Rectal smooth muscle tissue (tissue), 1 donor: Measurements from ENCODE around the gene DDTL.
"Not testable (repeated sequence)": the region's sequence is repeated elsewhere in the genome, so short reads cannot be mapped to it uniquely, and the experiment has no call there.

Source experiments
- H3K27ac ChIP-seq: one replicate; pipeline ENCODE4 v1.7.0; 2013; ENCODE audit warnings: low read depth, low read length, inconsistent platforms
- H3K27me3 ChIP-seq: one replicate; pipeline ENCODE4 v1.7.0; 2013; ENCODE audit warnings: low read length; ENCODE audit not compliant: control insufficient read depth, insufficient read depth
- H3K36me3 ChIP-seq: one replicate; pipeline ENCODE4 v1.7.0; 2013; ENCODE audit warnings: low read length; ENCODE audit not compliant: control insufficient read depth, insufficient read depth
- H3K4me1 ChIP-seq: one replicate; pipeline ENCODE4 v1.7.0; 2013; ENCODE audit warnings: low read length; ENCODE audit not compliant: control insufficient read depth, insufficient read depth
- H3K4me3 ChIP-seq: one replicate; pipeline ENCODE4 v1.7.0; 2013; ENCODE audit warnings: low read length
- H3K9ac ChIP-seq: one replicate; pipeline ENCODE4 v1.7.0; 2013; ENCODE audit warnings: low read length

DDTL gene

DNA sequence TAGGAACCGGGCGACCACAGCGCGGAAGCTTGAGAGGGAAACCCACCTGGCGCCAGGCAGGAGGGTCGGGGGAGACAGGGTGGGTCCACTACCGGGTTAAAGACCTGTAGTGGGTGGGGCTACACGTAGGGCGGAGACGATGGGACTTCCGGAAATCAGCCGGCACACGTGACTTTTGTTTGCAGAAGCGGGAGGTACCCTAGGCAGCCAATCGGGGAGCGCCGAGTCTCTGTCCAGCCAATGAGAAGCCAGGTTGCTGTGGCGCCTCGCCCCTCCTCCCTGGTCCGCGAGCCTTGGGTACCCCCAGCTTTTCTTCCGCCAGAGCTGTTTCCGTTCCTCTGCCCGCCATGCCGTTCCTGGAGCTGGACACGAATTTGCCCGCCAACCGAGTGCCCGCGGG lies at the start of gene DDTL:
Gene DDTL (plus strand): TSS at position 321 of the 400 bp plus-strand sequence. CDS start 27 bp downstream, at position 348.
- not testable (repeated sequence) for H3K4me3 ChIP-seq, H3K4me1 ChIP-seq, H3K27me3 ChIP-seq, H3K9ac ChIP-seq, H3K27ac ChIP-seq
- peaks cover 10% of the 10 kb centered on the region for H3K36me3 ChIP-seq

DNA sequence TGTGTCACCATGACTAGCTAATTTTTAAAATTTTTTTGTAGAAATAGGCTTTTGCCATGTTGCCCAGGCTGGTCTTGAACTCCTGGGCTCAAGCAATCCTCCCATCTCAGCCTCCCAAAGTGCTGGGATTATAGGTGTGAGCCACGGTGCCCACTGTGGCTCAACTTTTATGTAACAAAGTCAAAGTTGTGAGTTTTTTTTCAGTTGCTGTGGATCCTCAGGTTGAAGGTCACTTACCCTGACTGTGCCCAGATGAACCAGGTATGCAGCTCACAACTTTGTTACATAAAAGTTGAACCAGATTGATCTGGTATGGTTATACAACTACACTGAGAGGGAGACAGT lies 46.4 kb upstream of the DDTL start:
- Histone ChIP-seq H3K27ac (peak overlapping the region; percentile 61), H3K36me3 (peaks cover 11% of the 10 kb centered on the region)
- H3K9ac ChIP-seq, H3K4me3 ChIP-seq, H3K27me3 ChIP-seq, H3K4me1 ChIP-seq: not testable (repeated sequence)

GRCh38 chr22:23921586-23922201 lies 45.0 kb upstream of the DDTL start:
- H3K4me1 ChIP-seq, H3K4me3 ChIP-seq, H3K27me3 ChIP-seq, H3K27ac ChIP-seq, H3K9ac ChIP-seq: not testable (repeated sequence)
- peaks cover 19% of the 10 kb centered on the region for H3K36me3 ChIP-seq

GRCh38 chr22:23922921-23923320 lies 43.8 kb upstream of the DDTL start:
- no peak overlapping the region for H3K9ac ChIP-seq
- H3K4me1 ChIP-seq, result no peaks in the 10 kb centered on the region
- H3K4me3 ChIP-seq, result no peak overlapping the region
- H3K27ac ChIP-seq, result no peak overlapping the region
- H3K27me3 ChIP-seq, result no peaks in the 10 kb centered on the region
- peaks cover 19% of the 10 kb centered on the region for H3K36me3 ChIP-seq

GRCh38 chr22:23925020-23925606 lies 41.6 kb upstream of the DDTL start:
- Histone ChIP-seq H3K27ac (no peak overlapping the region), H3K4me1 (no peaks in the 10 kb centered on the region), H3K36me3 (peaks cover 23% of the 10 kb centered on the region), H3K4me3 (no peak overlapping the region), H3K9ac (no peak overlapping the region), H3K27me3 (no peaks in the 10 kb centered on the region)

- H3K27ac ChIP-seq, result no peak overlapping the region
- no peak overlapping the region for H3K4me3 ChIP-seq
- H3K9ac ChIP-seq, result no peak overlapping the region
- no peaks in the 10 kb centered on the region for H3K4me1 ChIP-seq
- no peaks in the 10 kb centered on the region for H3K27me3 ChIP-seq
- peaks cover 25% of the 10 kb centered on the region for H3K36me3 ChIP-seq
These were observed 40.1 kb upstream of the DDTL start for GRCh38 chr22:23926561-23926960.

DNA sequence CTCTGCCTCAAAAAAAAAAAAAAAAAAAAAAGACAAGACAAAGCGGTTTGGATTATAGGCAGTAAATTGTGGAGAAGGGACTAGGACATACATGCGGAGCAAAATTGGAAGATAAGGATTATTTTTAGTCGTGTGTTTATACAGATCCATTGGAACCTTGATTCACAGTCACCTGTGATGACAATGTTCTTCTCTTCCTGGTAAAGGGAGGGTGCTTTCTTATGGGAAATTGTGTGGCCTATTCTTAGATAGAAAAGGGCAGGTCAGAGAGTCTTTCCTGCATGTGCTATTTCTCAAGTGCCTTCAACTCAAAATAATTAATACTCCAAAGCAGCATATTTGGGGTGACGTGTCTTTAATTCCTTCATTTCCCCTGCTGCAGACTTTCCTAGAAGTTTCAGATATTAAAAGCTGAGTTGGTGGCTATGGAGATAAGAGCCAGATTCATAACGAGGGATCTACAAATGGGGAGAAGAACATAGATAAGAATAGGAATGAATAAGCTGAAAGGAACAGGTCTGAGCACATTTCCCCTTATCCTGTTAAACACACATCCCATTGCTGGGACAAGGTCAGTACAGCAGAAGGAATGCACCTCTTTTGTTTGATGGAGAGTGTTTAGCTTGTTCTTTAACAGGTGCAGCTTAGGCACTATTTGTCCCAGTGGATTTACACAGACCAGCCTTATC lies 28.2 kb upstream of the DDTL start:
- H3K9ac ChIP-seq, result no peak overlapping the region
- H3K27ac ChIP-seq, result no peak overlapping the region
- H3K27me3 ChIP-seq, result no peaks in the 10 kb centered on the region
- no peaks in the 10 kb centered on the region for H3K36me3 ChIP-seq
- H3K4me1 ChIP-seq, result no peaks in the 10 kb centered on the region
- no peak overlapping the region for H3K4me3 ChIP-seq

GRCh38 chr22:23939017-23939357 lies 27.7 kb upstream of the DDTL start:
- Histone ChIP-seq H3K4me1 (no peaks in the 10 kb centered on the region), H3K27ac (no peak overlapping the region), H3K36me3 (no peaks in the 10 kb centered on the region), H3K9ac (no peak overlapping the region), H3K4me3 (no peak overlapping the region), H3K27me3 (no peaks in the 10 kb centered on the region)

DNA sequence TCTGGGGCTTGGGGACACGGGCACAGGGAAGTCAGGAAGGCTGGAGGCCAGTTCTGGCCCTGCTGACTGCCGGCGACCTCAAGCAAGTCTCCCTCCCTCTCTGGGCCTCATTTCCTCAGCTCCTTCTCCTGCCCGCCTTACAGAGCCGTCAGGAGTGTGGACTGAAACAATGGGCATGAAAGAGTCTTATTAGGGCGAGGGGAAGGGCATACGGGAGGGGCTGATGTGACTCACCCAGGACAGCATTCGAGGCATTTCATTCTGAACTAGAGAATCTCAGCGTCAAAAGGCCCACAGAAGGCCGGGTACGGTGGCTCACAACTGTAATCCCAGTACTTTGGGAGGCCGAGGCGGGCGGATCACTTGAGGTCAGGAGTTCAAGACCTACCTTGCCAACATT lies 26.5 kb upstream of the DDTL start:
- H3K4me1 ChIP-seq, H3K36me3 ChIP-seq, H3K4me3 ChIP-seq, H3K27ac ChIP-seq, H3K27me3 ChIP-seq, H3K9ac ChIP-seq: not testable (repeated sequence)

- H3K36me3 ChIP-seq, H3K4me3 ChIP-seq, H3K27ac ChIP-seq, H3K9ac ChIP-seq, H3K4me1 ChIP-seq, H3K27me3 ChIP-seq: not testable (repeated sequence)
These were observed 19.3 kb upstream of the DDTL start for GRCh38 chr22:23947391-23947790.

DNA sequence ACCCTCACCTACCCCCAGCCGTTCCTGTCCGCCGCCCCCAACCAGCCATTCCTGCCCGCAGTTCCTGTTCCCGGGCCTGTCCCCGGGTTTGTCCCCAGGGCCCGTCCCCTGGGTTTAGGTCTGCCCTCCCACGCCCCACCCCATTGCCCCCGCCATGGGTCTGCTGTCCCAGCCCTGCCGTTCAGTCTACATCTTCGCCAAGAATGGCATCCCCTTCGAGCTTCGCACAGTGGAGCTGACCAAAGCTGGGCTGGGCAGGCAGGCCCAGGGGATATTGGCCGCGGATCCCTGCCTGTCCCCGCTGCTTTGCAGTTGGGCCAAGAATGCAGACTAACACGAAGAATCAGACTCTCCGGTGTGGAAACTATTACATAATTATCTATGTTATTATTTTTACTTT lies 16.9 kb upstream of the DDTL start:
- H3K36me3 ChIP-seq, H3K4me1 ChIP-seq, H3K27me3 ChIP-seq, H3K27ac ChIP-seq, H3K9ac ChIP-seq, H3K4me3 ChIP-seq: not testable (repeated sequence)

GRCh38 chr22:23951383-23951782 lies 15.3 kb upstream of the DDTL start:
- not testable (repeated sequence) for H3K4me3 ChIP-seq, H3K9ac ChIP-seq, H3K36me3 ChIP-seq, H3K27me3 ChIP-seq, H3K27ac ChIP-seq, H3K4me1 ChIP-seq

- not testable (repeated sequence) for H3K4me1 ChIP-seq, H3K27me3 ChIP-seq, H3K4me3 ChIP-seq, H3K9ac ChIP-seq, H3K27ac ChIP-seq, H3K36me3 ChIP-seq
These were observed 13.8 kb upstream of the DDTL start for GRCh38 chr22:23952794-23953405.
